D721Med (cell line): ENCODE results near the gene FAM43B.

Experiments used
- DNase-seq: peaks from one replicate; pipeline ENCODE4 v3.0.0; 2011; ENCODE audit warnings: low spot score; ENCODE audit not compliant: insufficient read length
- FAIRE-seq: peaks from 2 replicates; lab custom pipeline; 2011; peaks lifted over from hg19 to GRCh38; lab: Jason Lieb, UNC
- TF ChIP-seq, protein P1 (sequence below): IDR thresholded peaks from 2 replicates; pipeline ENCODE4 v1.5.1; 2012; ENCODE audit warnings: mild to moderate bottlenecking, control low read depth; ENCODE audit not compliant: insufficient read depth; ENCODE audit errors: missing control alignments

The FAM43B gene

DNA sequence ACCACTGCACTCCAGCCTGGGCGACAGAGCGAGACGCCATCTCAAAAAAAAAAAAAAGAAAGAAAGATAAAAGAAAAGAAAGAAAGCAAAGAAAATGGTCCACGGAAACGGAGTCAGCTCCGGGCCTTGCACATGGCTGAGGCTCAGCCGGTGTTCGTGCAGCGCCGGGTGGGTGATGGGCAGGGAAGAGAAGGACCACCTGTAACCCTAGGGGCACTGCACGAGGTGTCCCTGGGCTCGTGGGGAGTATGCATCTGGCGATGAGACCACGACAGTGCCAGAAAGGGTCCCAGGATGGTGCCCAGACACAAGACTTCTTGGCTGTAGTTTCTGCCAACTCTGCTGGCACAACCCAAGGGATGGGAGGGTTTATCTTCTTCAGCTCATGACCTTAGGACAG lies 42.4 kb downstream of the FAM43B start:
- DNase-seq (no peak), FAIRE-seq (no peak)
- TF ChIP-seq, protein P1, sequence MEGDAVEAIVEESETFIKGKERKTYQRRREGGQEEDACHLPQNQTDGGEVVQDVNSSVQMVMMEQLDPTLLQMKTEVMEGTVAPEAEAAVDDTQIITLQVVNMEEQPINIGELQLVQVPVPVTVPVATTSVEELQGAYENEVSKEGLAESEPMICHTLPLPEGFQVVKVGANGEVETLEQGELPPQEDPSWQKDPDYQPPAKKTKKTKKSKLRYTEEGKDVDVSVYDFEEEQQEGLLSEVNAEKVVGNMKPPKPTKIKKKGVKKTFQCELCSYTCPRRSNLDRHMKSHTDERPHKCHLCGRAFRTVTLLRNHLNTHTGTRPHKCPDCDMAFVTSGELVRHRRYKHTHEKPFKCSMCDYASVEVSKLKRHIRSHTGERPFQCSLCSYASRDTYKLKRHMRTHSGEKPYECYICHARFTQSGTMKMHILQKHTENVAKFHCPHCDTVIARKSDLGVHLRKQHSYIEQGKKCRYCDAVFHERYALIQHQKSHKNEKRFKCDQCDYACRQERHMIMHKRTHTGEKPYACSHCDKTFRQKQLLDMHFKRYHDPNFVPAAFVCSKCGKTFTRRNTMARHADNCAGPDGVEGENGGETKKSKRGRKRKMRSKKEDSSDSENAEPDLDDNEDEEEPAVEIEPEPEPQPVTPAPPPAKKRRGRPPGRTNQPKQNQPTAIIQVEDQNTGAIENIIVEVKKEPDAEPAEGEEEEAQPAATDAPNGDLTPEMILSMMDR: no peak

DNA sequence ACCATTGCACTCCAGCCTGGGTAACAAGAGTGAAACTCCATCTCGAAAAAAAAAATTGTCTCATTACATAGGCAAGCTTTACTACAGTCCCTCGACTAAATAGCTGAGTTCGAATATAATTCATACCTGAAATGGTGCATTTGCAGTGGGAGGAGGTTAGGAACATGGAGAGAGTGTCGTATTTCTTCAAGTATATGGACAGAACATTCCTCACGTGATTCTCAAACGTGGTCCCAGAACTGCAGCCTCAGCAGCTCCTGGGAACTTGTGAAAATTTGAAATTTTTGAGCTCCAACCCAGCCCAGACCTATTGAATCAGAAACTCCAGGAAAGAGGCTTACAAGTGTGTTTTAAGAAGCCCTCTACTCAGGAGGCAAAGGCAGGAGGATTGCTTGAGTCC lies 43.7 kb downstream of the FAM43B start:
- TF ChIP-seq, protein P1: no peak
- DNase-seq: no peak
- FAIRE-seq: no peak

DNA sequence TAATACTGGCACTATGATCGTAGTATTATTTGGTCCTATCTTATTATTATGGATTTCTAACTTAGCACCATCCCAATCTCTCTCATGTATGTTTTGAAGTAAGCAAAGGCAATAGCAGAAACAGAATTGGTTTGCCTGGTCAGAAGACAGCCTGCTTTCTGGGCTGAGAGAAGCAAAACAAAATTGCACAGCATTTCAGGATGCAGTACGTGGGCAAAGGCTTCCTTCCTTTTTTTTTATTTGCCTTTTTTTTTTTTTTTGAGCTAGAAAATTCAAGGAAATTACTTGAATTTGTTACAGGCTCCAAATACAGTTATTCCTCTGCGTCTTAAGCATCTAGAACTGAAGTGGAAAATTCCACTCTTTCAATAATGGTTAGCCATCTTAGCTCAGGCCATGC lies 45.3 kb downstream of the FAM43B start:
- TF ChIP-seq, protein P1: no peak
- no peak for FAIRE-seq
- no peak for DNase-seq

DNA sequence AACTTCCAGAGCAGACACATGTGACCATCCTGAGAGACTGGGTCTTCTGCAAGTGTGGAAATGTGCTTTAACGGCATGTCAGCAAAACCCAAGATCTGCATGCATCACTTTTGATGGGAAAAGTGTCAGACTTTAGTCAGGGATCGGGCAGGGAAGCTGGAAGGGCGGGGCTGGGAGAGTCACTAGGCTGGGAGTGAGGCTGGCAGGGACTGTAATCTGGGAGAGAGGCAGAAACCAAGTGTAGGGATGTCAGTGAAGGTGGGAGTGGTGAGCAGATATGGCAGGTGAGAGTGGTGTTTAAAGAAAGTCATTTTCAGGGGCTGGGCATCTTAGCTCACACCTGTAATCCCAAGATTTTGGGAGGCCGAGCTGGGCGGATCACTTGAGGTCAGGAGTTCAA lies 47.8 kb downstream of the FAM43B start:
- DNase-seq (no peak), FAIRE-seq (no peak)
- TF ChIP-seq, protein P1: no peak

DNA sequence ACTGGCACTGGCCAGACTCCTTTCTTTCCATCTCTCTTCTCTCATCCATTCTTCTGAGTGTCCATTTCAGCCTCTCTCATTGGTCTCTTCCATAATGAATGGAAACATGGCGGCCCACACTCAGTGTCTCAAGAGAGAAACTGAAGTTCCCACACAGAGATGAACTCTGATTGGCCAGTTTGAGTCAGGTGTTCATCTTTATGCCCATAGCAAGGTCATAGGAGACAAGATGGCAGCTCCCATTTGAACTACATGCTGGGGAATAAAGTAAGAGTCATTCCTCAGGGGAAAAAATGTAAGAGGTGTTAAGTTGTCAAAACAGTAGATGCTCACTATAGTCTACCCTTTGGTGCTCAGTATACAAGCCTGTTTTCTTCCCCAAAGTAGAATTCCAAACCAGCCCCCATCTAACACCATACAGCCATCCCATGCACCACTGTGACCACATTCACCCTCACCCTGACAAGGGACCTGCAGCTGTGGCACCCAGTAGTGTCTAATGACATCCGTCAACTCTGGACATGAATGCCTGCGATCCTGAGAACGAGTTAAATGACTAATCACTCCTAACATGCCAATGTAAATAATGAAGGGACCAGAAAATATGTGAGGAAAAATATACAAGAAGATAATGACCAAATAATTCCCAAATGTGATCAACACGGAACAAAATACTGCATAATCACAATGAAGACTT lies 48.9 kb downstream of the FAM43B start:
- DNase-seq (no peak), FAIRE-seq (no peak)
- TF ChIP-seq, protein P1: no peak

DNA sequence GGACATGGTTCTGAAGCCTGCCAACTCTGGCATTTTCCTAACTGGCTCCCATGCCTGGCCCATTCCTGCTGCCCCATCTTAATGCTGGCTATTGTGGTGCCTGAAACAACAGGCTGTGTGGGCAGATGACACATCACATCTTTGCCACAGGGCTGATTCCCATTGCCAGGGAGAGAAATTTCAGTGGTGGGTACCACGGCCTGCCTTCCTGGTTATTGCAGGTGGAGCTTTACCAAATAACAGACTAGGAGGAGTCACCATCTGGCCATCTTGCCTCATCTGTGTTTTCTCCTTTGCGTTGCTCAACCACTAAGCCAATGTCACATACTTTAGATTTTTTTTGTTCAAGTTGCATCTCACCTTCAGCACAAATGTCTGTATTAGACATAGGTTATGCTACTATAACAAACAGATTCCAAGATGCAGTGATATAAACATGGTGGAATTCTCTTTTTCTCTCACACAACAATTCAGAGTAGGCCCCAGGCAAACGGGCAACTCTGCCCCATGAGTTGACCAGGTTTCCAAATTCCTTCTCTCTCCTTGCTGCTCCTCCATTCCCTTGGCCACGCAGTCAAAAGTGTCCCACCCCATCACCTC lies 50.6 kb downstream of the FAM43B start:
- TF ChIP-seq, protein P1: no peak
- FAIRE-seq (no peak), DNase-seq (no peak)
